KOPT-K1 (cell line): ENCODE data around the gene BANK1.

Experiments used
- H3K27ac ChIP-seq: fragments of 200-600 bp; sonication (generic); 2 replicates; pipeline ENCODE4 v1.5.1; 2016; ENCODE audit warnings: antibody characterized with exemption, mild to moderate bottlenecking, low read depth, low read length; ENCODE audit not compliant: poor library complexity, severe bottlenecking
- H3K36me3 ChIP-seq: fragments of 200-600 bp; sonication (generic); 2 replicates; pipeline ENCODE4 v1.5.1; 2017; ENCODE audit warnings: antibody characterized with exemption, mild to moderate bottlenecking, low read length, moderate library complexity; ENCODE audit not compliant: insufficient read depth
- H3K9me3 ChIP-seq: fragments of 200-600 bp; sonication (generic); 2 replicates; pipeline ENCODE4 v1.5.1; 2017; ENCODE audit warnings: antibody characterized with exemption, low read length, mild to moderate bottlenecking; ENCODE audit not compliant: insufficient read depth, poor library complexity, severe bottlenecking

Gene BANK1

DNA sequence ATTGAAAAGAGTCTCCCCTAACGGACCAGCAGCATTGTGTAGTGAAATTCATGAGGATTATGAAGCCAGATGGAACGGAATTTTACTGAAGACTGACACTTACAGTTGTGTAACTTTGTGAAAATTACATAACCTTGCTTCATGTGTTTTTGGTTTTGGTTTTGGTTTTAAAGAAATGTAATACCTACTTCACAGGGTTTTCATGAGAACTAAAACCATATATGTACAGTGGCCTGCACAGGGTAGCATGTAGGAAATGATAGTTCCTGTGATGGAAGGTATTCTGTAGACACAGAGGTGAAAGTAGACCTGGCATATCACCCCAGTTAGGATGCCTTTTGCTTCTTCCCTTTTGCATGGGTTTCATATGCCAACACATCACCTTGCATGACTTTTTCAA, 247.0 kb downstream of the BANK1 start:
- no peaks in the 10 kb centered on the region for H3K36me3 ChIP-seq
- no peaks in the 10 kb centered on the region for H3K9me3 ChIP-seq
- H3K27ac ChIP-seq: no peak overlapping the region

DNA sequence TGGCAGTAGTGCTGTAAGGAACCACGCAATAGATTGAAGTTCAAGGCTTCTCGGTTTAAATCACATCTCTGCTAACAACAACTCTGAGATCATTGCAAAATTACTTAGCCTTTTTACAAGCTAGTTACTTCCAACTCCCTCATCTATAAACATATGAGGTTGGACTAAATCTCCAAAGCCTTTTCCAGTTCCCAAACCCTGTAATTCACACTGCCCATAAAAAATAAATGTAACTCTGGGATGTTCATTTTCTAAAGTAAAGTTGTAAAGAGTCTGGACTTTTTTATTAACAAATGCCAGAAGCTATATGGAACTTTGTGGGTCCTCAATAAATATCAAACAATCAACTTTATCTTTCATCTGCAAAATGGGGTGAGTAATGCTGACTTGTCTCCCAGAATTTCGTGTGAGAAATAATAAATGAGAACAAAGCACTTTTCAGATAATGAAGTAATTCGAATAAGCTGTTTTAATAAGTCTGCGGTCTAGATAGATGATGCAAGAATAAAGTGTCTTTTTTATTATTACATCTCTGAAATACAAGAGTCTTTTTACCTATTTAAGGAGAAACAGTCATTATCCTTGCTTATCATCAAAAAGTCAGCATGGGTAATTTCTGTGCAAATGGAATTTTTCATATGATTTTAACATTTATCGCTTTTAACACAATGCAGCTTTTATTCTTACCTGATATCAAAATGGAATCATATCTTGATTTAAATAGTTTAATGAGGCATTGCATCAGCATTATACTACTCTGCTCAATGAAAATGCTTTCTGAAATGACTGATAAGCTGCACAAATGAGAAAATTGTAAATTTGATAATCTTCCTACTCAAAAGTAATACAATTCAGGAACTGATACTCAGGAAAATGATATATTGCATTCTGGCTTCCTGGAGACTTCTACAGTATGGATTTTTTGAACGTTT, 252.6 kb downstream of the BANK1 start:
- no peak overlapping the region for H3K27ac ChIP-seq
- no peaks in the 10 kb centered on the region for H3K36me3 ChIP-seq
- no peaks in the 10 kb centered on the region for H3K9me3 ChIP-seq

- Histone ChIP-seq H3K36me3 (no peaks in the 10 kb centered on the region), H3K9me3 (no peaks in the 10 kb centered on the region), H3K27ac (no peak overlapping the region)
Measured at GRCh38 chr4:102047616-102048015, 257.1 kb downstream of the BANK1 start.

GRCh38 chr4:102055805-102056204, 265.3 kb downstream of the BANK1 start:
- H3K36me3 ChIP-seq: no peaks in the 10 kb centered on the region
- no peaks in the 10 kb centered on the region for H3K9me3 ChIP-seq
- no peak overlapping the region for H3K27ac ChIP-seq

- no peaks in the 10 kb centered on the region for H3K9me3 ChIP-seq
- no peak overlapping the region for H3K27ac ChIP-seq
Measured at GRCh38 chr4:102057122-102057521, 266.6 kb downstream of the BANK1 start.

DNA sequence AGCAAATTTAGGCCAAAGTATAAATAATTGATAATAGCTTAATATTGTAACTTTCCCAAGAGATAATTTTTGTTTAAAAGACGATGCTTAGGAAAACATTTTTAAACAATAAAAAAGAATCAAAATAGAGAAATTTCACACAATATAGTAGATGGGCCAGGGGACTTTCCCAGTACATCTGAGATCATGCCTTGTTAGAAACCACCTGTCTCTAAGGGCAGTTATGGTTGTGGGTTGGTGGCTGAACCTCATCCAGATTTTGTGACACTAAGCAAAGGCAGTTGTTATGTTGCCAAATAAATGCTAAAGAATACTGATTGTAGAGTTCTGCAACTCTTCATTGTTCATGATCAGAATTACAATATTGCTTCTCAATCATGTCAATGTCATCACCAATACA, 270.6 kb downstream of the BANK1 start:
- no peaks in the 10 kb centered on the region for H3K36me3 ChIP-seq
- no peaks in the 10 kb centered on the region for H3K9me3 ChIP-seq
- H3K27ac ChIP-seq: no peak overlapping the region

More at GRCh38 chr4:102057122-102057521, 266.6 kb downstream of the BANK1 start:
- H3K36me3 ChIP-seq: no peaks in the 10 kb centered on the region

DNA sequence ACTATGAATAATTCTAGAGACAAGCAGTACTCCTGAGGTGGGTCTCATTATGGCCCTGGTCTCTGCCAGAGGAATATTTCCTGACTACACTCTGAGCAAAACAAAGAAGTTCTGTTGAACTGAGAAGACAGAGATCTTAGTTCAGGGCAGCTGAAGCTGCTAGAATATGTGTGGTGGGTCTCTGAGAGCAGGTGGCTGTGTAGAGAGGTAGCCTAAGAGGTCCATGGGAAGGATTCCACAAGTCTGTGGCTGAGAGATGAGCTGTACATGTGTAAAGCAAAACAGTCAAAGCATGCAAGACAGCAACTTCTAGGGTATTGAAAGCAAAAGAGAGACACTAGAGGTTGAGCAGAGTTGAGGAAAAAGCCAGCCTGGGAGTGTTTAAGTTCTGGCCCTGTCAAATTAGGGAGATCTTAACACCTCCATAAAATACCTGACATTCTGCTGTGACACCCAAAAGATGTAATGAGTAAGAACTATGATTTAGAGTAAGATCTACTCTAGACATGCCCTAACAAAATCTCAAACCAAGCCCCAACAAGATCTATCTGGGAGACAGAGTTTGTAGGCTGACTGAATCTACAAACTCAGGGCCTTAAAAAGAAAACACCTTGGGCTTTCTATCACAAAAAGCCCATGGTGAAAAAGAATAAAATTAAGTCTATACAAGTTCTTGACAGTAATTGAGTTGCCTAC, 274.4 kb downstream of the BANK1 start:
- Histone ChIP-seq H3K9me3 (no peaks in the 10 kb centered on the region), H3K27ac (no peak overlapping the region), H3K36me3 (no peaks in the 10 kb centered on the region)

GRCh38 chr4:102076622-102077021, 286.1 kb downstream of the BANK1 start:
- no peaks in the 10 kb centered on the region for H3K9me3 ChIP-seq
- no peaks in the 10 kb centered on the region for H3K36me3 ChIP-seq
- H3K27ac ChIP-seq: no peak overlapping the region

DNA sequence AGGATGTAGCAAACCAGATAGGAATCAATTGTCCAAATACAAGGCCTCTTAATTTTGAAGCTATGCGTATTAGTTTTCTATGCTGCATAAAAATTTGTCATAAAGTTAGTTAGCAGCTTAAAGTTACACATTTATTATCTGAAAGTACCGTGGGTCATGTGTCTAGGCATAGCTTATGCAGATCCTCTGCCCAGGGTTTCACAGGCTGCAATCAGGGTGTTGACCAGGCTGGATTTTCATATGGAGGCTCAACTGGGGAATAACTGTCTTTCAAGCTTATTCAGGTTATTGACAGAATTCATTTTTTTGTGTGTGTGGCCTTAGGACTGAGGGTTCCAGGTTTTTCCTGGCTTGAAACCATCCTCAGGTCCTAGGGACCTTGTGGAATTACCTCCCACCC, 289.7 kb downstream of the BANK1 start:
- no peak overlapping the region for H3K27ac ChIP-seq
- no peaks in the 10 kb centered on the region for H3K9me3 ChIP-seq
- H3K36me3 ChIP-seq: no peaks in the 10 kb centered on the region

- H3K9me3 ChIP-seq: peaks cover 3% of the 10 kb centered on the region
- H3K36me3 ChIP-seq: no peaks in the 10 kb centered on the region
- no peak overlapping the region for H3K27ac ChIP-seq
Measured at GRCh38 chr4:102089850-102090621, 299.5 kb downstream of the BANK1 start.

DNA sequence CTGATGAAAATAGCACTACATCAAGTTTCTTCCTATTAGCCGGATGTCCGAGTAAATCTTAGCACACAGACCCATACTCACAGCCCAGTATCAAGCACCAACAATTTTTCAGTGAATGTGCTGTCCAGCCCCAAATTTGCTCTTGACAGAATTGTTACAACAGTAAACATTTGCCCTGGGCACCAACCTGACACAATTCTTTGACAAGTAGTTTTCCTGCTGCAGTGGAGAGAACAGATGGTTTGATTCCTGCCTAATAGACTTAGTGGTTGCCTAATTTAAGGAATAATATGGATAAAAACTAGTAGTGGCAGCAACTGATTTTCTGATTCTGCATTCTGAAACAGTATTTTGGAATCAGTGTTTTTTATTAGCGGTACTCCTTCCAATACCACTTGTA, 301.1 kb downstream of the BANK1 start:
- H3K27ac ChIP-seq: no peak overlapping the region
- H3K36me3 ChIP-seq: no peaks in the 10 kb centered on the region
- H3K9me3 ChIP-seq: peaks cover 3% of the 10 kb centered on the region

DNA sequence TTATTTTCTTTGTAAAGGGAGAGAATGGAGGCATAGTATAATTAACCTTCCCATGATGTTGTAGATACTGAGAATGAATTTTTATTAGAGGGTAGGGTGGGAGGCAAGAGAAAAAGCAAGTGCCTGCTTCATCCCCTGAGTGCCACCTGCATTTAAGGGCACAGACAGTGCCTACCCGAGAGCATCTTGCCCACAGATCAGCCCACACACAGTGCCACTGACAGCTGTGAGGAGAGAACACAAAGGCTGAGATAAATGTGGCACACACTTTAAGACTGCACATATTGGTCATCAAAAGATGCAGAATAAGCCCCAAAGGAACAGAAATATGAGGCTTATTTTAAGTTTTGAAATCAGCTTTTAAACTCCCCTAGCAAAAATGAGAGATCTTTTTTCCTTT, 304.0 kb downstream of the BANK1 start:
- Histone ChIP-seq H3K36me3 (no peaks in the 10 kb centered on the region), H3K27ac (no peak overlapping the region), H3K9me3 (no peaks in the 10 kb centered on the region)

GRCh38 chr4:102103368-102103767, 312.8 kb downstream of the BANK1 start:
- Histone ChIP-seq H3K27ac (no peak overlapping the region), H3K36me3 (no peaks in the 10 kb centered on the region), H3K9me3 (peaks cover 15% of the 10 kb centered on the region)

DNA sequence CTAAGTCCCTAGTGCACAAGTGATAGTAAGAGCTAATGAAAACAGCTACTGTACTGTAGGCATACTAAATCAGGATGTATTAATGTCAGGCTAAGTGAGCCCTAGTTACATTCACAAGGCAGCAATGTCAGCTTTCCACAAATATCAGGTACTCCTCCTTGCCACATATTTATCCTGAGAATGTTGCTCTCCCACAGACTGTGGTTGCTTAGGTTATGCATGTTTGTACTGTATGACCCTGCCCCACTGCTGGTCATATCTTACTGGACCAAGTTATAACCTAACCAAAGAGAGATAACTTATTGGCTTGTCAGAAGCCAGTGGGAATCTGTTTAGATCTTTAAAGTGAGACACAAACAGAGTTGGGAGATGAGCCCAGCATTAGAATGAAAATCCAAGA, 313.7 kb downstream of the BANK1 start:
- peaks cover 15% of the 10 kb centered on the region for H3K9me3 ChIP-seq
- H3K36me3 ChIP-seq: no peaks in the 10 kb centered on the region
- H3K27ac ChIP-seq: no peak overlapping the region

DNA sequence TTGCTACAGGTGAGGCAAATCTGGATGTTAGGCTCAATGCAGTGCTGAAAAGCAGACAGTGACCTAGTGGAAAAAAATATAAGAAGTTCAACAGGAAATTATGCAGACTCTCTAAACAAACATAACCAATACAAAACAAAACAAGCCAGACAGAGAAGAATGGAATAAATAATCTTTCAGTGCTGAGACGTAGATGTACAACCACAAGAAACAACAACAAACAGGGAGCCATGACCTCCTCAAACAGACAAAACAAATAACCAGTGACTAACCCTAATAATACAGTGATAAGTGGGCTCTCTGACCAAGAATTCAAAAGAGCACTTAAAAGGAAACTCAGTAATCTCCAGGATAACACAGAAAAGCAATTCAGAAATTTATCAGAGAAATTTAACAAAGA, 315.5 kb downstream of the BANK1 start:
- H3K9me3 ChIP-seq: peaks cover 15% of the 10 kb centered on the region
- H3K27ac ChIP-seq: no peak overlapping the region
- no peaks in the 10 kb centered on the region for H3K36me3 ChIP-seq
